GM12878 (cell line): ENCODE results near the gene SPIB. TPM values are rescaled to one million over a fixed set of nuclear protein-coding genes. Genes with fewer than 3 reads are reported as not detected.

Source experiments
- BCL11A ChIP-seq: IDR thresholded peaks from 2 replicates; pipeline ENCODE4 v1.6.1; 2011; ENCODE audit warnings: low read depth, low read length
- CHD2 ChIP-seq: IDR thresholded peaks from 2 replicates; pipeline ENCODE4 v1.6.1; 2011; ENCODE audit warnings: low read depth, low read length, improper control_type of control experiment, borderline replicate concordance
- ETV6 ChIP-seq, 2 experiments: fragments of 450-650 bp in 1 of 2; IDR thresholded peaks in 1 of 2; conservative IDR thresholded peaks in 1 of 2; 2 replicates each; pipeline ENCODE4 v1.6.1; 2014; ENCODE audit warnings: antibody characterized with exemption in 1 of 2, borderline replicate concordance in 1 of 2, low read depth in 1 of 2, mild to moderate bottlenecking in 1 of 2, moderate library complexity in 1 of 2
- EZH2 ChIP-seq: IDR thresholded peaks from 2 replicates; pipeline ENCODE4 v1.6.1; 2012; ENCODE audit warnings: low read depth, mild to moderate bottlenecking, control low read depth, inconsistent platforms, low read length, borderline replicate concordance; ENCODE audit not compliant: control insufficient read depth
- HDAC6 ChIP-seq: fragments of 200-600 bp; sonication (generic); IDR thresholded peaks from one replicate; pipeline ENCODE4 v1.8.0; 2017; ENCODE audit warnings: antibody characterized with exemption; ENCODE audit not compliant: unreplicated experiment
- IKZF2 ChIP-seq, 2 experiments: fragments of 450-650 bp; IDR thresholded peaks; 2 replicates each; pipeline ENCODE4 v1.6.1; 2017; ENCODE audit warnings: mild to moderate bottlenecking in 2 of 2, moderate library complexity in 2 of 2
- KLF5 ChIP-seq: fragments of 450-650 bp; IDR thresholded peaks from 2 replicates; pipeline ENCODE4 v1.6.1; 2014; ENCODE audit warnings: mild to moderate bottlenecking; ENCODE audit not compliant: partially characterized antibody
- MEF2A ChIP-seq: IDR thresholded peaks from 2 replicates; pipeline ENCODE4 v1.6.1; 2011; ENCODE audit warnings: low read depth, mild to moderate bottlenecking, low read length, moderate library complexity; ENCODE audit not compliant: insufficient read depth
- NFIC ChIP-seq: IDR thresholded peaks from 2 replicates; pipeline ENCODE4 v1.6.1; 2012; ENCODE audit warnings: low read depth, mild to moderate bottlenecking, inconsistent platforms, low read length, moderate library complexity
- NFYA ChIP-seq: IDR thresholded peaks from 2 replicates; pipeline ENCODE4 v1.6.1; 2011; ENCODE audit warnings: low read depth, mild to moderate bottlenecking, low read length, improper control_type of control experiment, borderline replicate concordance
- PAX8 ChIP-seq: fragments of 450-650 bp; IDR thresholded peaks from 2 replicates; pipeline ENCODE4 v1.6.1; 2017; ENCODE audit warnings: mild to moderate bottlenecking, moderate library complexity
- PML ChIP-seq: IDR thresholded peaks from 2 replicates; pipeline ENCODE4 v1.6.1; 2012; ENCODE audit warnings: low read length, inconsistent platforms
- RAD51 ChIP-seq: fragments of 450-650 bp; IDR thresholded peaks from 2 replicates; pipeline ENCODE4 v1.6.1; 2016; ENCODE audit warnings: moderate library complexity, mild to moderate bottlenecking, inconsistent platforms
- SP1 ChIP-seq: IDR thresholded peaks from one replicate; pipeline ENCODE4 v1.6.1; 2011; ENCODE audit warnings: low read depth, low read length
- SREBF2 ChIP-seq: IDR thresholded peaks from 2 replicates; pipeline ENCODE4 v1.6.1; 2012; ENCODE audit warnings: mild to moderate bottlenecking, low read length
- ZNF217 ChIP-seq: fragments of 450-650 bp; IDR thresholded peaks from 2 replicates; pipeline ENCODE4 v1.6.1; 2017; ENCODE audit warnings: antibody characterized with exemption, mild to moderate bottlenecking
- ZZZ3 ChIP-seq: IDR thresholded peaks from 2 replicates; pipeline ENCODE4 v1.6.1; 2011; ENCODE audit warnings: low read depth; ENCODE audit not compliant: control insufficient read depth, insufficient read length
- polyA plus RNA-seq, 11 experiments: library from polyadenylated mRNA; depleted of rRNA in 4 of 11; unstranded in 6 of 11; stranded (reverse) in 5 of 11; fragments of >200 nt; fragmentation: Nextera tagmentation in 4 of 11; fragmentation: Illumina TruSeq in 1 of 11; extraction: Ambion mirVana in 4 of 11; extraction: Trizol in 1 of 11; gene quantifications; 1 replicate in 1 of 11; 2 replicates in 10 of 11; pipeline versions ENCODE4 v1.2.1 to v1.2.3, GENCODE V29; 2011 to 2016; ENCODE audit warnings: inconsistent platforms in 2 of 11, missing spikeins in 2 of 11, low read depth in 1 of 11
- total RNA-seq, 4 experiments: library from RNA; depleted of rRNA in 3 of 4; stranded (reverse); fragments of >200 nt in 3 of 4; fragmentation: Illumina TruSeq in 1 of 4; extraction: Trizol in 1 of 4; gene quantifications; 2 replicates each; pipeline versions ENCODE4 v1.2.1 to v1.2.3, GENCODE V29; 2013 to 2021
- TF ChIP-seq, protein P1 (sequence below): fragments of 450-650 bp; IDR thresholded peaks from 2 replicates; pipeline ENCODE4 v1.6.1; 2017; ENCODE audit warnings: mild to moderate bottlenecking, moderate library complexity
- TF ChIP-seq, protein P2 (sequence below): IDR thresholded peaks from 2 replicates; pipeline ENCODE4 v1.6.1; 2011; ENCODE audit warnings: borderline replicate concordance, low read depth, mild to moderate bottlenecking, moderate library complexity, mixed read lengths, low read length; ENCODE audit not compliant: insufficient read depth; ENCODE audit errors: extremely low read length
- TF ChIP-seq, protein P3 (sequence below): fragments of 450-650 bp; conservative IDR thresholded peaks from 2 replicates; pipeline ENCODE4 v1.6.1; 2017; ENCODE audit warnings: mild to moderate bottlenecking, moderate library complexity
- TF ChIP-seq, protein P4 (sequence below): IDR thresholded peaks from 2 replicates; pipeline ENCODE4 v1.6.1; 2012; ENCODE audit warnings: low read length, inconsistent platforms

Gene SPIB
- total and polyA plus RNA-seq, 10 of the 15 experiments (the other 5 are each of a cell fraction or from before 2014, with no cell fraction given): 3.5 to 123 (median 56.0) TPM

DNA sequence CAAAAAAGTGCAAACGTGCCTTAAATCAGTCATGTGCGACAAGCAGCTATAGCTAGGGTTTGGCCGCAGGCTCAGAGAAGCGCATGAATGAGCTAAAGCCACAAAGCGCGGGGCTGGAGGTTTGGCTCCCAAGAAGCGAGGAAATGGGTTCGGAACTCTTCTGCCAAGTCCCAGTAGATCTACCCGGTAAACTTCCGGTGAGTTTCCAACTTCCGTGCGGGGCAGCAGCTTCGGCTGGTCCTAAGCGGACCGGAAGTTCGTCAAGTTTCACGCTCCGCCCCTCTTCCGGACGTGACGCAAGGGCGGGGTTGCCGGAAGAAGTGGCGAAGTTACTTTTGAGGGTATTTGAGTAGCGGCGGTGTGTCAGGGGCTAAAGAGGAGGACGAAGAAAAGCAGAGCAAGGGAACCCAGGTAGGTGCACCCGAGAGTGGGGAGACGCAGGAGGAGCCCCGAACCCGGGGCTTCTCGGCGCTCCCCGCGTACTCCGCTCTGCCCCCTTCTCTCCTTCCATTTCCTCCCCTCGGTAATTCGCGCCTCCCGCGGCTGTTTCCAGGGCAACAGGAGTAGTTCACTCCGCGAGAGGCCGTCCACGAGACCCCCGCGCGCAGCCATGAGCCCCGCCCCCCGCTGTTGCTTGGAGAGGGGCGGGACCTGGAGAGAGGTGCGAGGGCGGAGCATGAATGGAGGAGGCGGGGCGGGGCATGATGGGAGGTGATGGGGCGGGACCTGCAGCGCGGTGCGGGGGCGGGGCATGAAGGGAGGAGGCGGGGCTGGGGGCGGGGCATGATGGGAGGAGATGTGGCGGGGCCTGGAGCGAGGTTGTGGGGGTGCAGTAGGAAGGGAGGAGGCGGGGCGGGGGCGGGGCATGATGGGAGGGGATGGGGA, 42.3 kb upstream of the SPIB start, which contains the start of gene NR1H2 (continued):
- TF ChIP-seq, protein P1, sequence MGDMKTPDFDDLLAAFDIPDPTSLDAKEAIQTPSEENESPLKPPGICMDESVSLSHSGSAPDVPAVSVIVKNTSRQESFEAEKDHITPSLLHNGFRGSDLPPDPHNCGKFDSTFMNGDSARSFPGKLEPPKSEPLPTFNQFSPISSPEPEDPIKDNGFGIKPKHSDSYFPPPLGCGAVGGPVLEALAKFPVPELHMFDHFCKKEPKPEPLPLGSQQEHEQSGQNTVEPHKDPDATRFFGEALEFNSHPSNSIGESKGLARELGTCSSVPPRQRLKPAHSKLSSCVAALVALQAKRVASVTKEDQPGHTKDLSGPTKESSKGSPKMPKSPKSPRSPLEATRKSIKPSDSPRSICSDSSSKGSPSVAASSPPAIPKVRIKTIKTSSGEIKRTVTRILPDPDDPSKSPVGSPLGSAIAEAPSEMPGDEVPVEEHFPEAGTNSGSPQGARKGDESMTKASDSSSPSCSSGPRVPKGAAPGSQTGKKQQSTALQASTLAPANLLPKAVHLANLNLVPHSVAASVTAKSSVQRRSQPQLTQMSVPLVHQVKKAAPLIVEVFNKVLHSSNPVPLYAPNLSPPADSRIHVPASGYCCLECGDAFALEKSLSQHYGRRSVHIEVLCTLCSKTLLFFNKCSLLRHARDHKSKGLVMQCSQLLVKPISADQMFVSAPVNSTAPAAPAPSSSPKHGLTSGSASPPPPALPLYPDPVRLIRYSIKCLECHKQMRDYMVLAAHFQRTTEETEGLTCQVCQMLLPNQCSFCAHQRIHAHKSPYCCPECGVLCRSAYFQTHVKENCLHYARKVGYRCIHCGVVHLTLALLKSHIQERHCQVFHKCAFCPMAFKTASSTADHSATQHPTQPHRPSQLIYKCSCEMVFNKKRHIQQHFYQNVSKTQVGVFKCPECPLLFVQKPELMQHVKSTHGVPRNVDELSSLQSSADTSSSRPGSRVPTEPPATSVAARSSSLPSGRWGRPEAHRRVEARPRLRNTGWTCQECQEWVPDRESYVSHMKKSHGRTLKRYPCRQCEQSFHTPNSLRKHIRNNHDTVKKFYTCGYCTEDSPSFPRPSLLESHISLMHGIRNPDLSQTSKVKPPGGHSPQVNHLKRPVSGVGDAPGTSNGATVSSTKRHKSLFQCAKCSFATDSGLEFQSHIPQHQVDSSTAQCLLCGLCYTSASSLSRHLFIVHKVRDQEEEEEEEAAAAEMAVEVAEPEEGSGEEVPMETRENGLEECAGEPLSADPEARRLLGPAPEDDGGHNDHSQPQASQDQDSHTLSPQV: no peak
- TF ChIP-seq SREBF2: peak; percentile 65
- peak; percentile 94 for TF ChIP-seq KLF5
- TF ChIP-seq ZNF217: no peak
- no peak; the same call in 1 of the 2 replicates for TF ChIP-seq NFIC
- TF ChIP-seq SP1: peak; percentile 72
- TF ChIP-seq ZZZ3: peak; percentile 72
- TF ChIP-seq MEF2A: no peak
- TF ChIP-seq, protein P2, sequence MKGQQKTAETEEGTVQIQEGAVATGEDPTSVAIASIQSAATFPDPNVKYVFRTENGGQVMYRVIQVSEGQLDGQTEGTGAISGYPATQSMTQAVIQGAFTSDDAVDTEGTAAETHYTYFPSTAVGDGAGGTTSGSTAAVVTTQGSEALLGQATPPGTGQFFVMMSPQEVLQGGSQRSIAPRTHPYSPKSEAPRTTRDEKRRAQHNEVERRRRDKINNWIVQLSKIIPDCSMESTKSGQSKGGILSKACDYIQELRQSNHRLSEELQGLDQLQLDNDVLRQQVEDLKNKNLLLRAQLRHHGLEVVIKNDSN: no peak
- TF ChIP-seq NFYA: no peak
- TF ChIP-seq HDAC6: no peak
- TF ChIP-seq RAD51: no peak
- TF ChIP-seq, protein P3, sequence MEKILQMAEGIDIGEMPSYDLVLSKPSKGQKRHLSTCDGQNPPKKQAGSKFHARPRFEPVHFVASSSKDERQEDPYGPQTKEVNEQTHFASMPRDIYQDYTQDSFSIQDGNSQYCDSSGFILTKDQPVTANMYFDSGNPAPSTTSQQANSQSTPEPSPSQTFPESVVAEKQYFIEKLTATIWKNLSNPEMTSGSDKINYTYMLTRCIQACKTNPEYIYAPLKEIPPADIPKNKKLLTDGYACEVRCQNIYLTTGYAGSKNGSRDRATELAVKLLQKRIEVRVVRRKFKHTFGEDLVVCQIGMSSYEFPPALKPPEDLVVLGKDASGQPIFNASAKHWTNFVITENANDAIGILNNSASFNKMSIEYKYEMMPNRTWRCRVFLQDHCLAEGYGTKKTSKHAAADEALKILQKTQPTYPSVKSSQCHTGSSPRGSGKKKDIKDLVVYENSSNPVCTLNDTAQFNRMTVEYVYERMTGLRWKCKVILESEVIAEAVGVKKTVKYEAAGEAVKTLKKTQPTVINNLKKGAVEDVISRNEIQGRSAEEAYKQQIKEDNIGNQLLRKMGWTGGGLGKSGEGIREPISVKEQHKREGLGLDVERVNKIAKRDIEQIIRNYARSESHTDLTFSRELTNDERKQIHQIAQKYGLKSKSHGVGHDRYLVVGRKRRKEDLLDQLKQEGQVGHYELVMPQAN: peak; percentile 96
- TF ChIP-seq PAX8: no peak
- TF ChIP-seq CHD2: no peak; the same call in 1 of the 2 replicates
- TF ChIP-seq, protein P4, sequence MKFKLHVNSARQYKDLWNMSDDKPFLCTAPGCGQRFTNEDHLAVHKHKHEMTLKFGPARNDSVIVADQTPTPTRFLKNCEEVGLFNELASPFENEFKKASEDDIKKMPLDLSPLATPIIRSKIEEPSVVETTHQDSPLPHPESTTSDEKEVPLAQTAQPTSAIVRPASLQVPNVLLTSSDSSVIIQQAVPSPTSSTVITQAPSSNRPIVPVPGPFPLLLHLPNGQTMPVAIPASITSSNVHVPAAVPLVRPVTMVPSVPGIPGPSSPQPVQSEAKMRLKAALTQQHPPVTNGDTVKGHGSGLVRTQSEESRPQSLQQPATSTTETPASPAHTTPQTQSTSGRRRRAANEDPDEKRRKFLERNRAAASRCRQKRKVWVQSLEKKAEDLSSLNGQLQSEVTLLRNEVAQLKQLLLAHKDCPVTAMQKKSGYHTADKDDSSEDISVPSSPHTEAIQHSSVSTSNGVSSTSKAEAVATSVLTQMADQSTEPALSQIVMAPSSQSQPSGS: no peak; the same call in 1 of the 2 replicates
- peak in 1 of 2 experiments; percentile 55; a peak in 1 of 4 replicates for TF ChIP-seq ETV6 (conservative IDR thresholded peaks at IDR 0.05 in 1 of 2, IDR thresholded peaks at IDR 0.05 in 1 of 2; ENCODE audit: borderline replicate concordance in 1 of 2, low read depth in 1 of 2)
- TF ChIP-seq IKZF2 (IDR thresholded peaks at IDR 0.05): peak in 1 of 2 experiments; percentile 58; a peak in 2 of 4 replicates
- peak; percentile 91; the same call in 1 of the 2 replicates for TF ChIP-seq PML
- TF ChIP-seq BCL11A: no peak
- no peak for TF ChIP-seq EZH2
